GM12878 (cell line): Measurements from ENCODE around the gene PINLYP. TPM values are rescaled to one million over a fixed set of nuclear protein-coding genes. Genes with fewer than 3 reads are reported as not detected.

Experiments used
- ATF7 ChIP-seq: fragments of 450-650 bp; IDR thresholded peaks from 2 replicates; pipeline ENCODE4 v1.6.1; 2016; ENCODE audit warnings: low read depth, mild to moderate bottlenecking
- BACH1 ChIP-seq: fragments of 450-650 bp; IDR thresholded peaks from 2 replicates; pipeline ENCODE4 v1.6.1; 2017; ENCODE audit warnings: mild to moderate bottlenecking, borderline replicate concordance
- FOS ChIP-seq: IDR thresholded peaks from 3 replicates; pipeline ENCODE4 v1.6.1; 2011; ENCODE audit warnings: borderline replicate concordance; ENCODE audit not compliant: insufficient read length; ENCODE audit errors: extremely low read depth
- GABPA ChIP-seq: IDR thresholded peaks from 2 replicates; pipeline ENCODE4 v1.6.1; 2014; ENCODE audit warnings: antibody characterized with exemption, low read depth, mild to moderate bottlenecking, inconsistent platforms
- NBN ChIP-seq: fragments of 450-650 bp; IDR thresholded peaks from 2 replicates; pipeline ENCODE4 v1.6.1; 2016
- NFIC ChIP-seq: IDR thresholded peaks from 2 replicates; pipeline ENCODE4 v1.6.1; 2012; ENCODE audit warnings: low read depth, mild to moderate bottlenecking, inconsistent platforms, low read length, moderate library complexity
- NKRF ChIP-seq: fragments of 450-650 bp; conservative IDR thresholded peaks from 2 replicates; pipeline ENCODE4 v1.6.1; 2017; ENCODE audit warnings: mild to moderate bottlenecking, moderate library complexity
- PRDM15 ChIP-seq: fragments of 450-650 bp; formaldehyde crosslinking; IDR thresholded peaks from 2 replicates; pipeline ENCODE4 v1.4.0; 2020; ENCODE audit warnings: mild to moderate bottlenecking, moderate library complexity
- RAD21 ChIP-seq: IDR thresholded peaks from 2 replicates; pipeline ENCODE4 v1.6.1; 2011; ENCODE audit warnings: mild to moderate bottlenecking, low read depth, low read length, moderate library complexity; ENCODE audit not compliant: insufficient read depth
- RBBP5 ChIP-seq: fragments of 200-600 bp; sonication (generic); conservative IDR thresholded peaks from 2 replicates; pipeline ENCODE4 v1.6.1; 2016
- RELA ChIP-seq: fragments of 450-650 bp; IDR thresholded peaks from 2 replicates; pipeline ENCODE4 v1.8.0; 2014; ENCODE audit warnings: borderline replicate concordance; ENCODE audit not compliant: partially characterized antibody
- SIN3A ChIP-seq: IDR thresholded peaks from 2 replicates; pipeline ENCODE4 v1.6.1; 2012; ENCODE audit warnings: low read depth, low read length, improper control_type of control experiment
- SMC3 ChIP-seq: IDR thresholded peaks from 2 replicates; pipeline ENCODE4 v1.6.1; 2011; ENCODE audit warnings: low read length, improper control_type of control experiment, borderline replicate concordance
- SUZ12 ChIP-seq: fragments of 200-600 bp; sonication (generic); IDR thresholded peaks from one replicate; pipeline ENCODE4 v1.6.1; 2018; ENCODE audit warnings: antibody characterized with exemption, mild to moderate bottlenecking; ENCODE audit not compliant: unreplicated experiment
- ZBTB4 ChIP-seq: fragments of 450-650 bp; formaldehyde crosslinking; IDR thresholded peaks from 2 replicates; pipeline ENCODE4 v1.4.0; 2022; ENCODE audit warnings: mild to moderate bottlenecking, moderate library complexity
- ZBTB40 ChIP-seq: fragments of 450-650 bp; IDR thresholded peaks from 2 replicates; pipeline ENCODE4 v1.6.1; 2016; ENCODE audit warnings: mild to moderate bottlenecking, moderate library complexity, borderline replicate concordance
- polyA plus RNA-seq, 11 experiments: library from polyadenylated mRNA; depleted of rRNA in 4 of 11; unstranded in 6 of 11; stranded (reverse) in 5 of 11; fragments of >200 nt; fragmentation: Nextera tagmentation in 4 of 11; fragmentation: Illumina TruSeq in 1 of 11; extraction: Ambion mirVana in 4 of 11; extraction: Trizol in 1 of 11; gene quantifications; 1 replicate in 1 of 11; 2 replicates in 10 of 11; pipeline versions ENCODE4 v1.2.1 to v1.2.3, GENCODE V29; 2011 to 2016; ENCODE audit warnings: inconsistent platforms in 2 of 11, missing spikeins in 2 of 11, low read depth in 1 of 11
- total RNA-seq, 4 experiments: library from RNA; depleted of rRNA in 3 of 4; stranded (reverse); fragments of >200 nt in 3 of 4; fragmentation: Illumina TruSeq in 1 of 4; extraction: Trizol in 1 of 4; gene quantifications; 2 replicates each; pipeline versions ENCODE4 v1.2.1 to v1.2.3, GENCODE V29; 2013 to 2021

PINLYP gene
- total and polyA plus RNA-seq, 10 of the 15 experiments (the other 5 are each of a cell fraction or from before 2014, with no cell fraction given), result 1.0 to 26.9 (median 11.4) TPM

GRCh38 chr19:43526884-43527859 lies 48.4 kb upstream of the PINLYP start, which contains the start of gene ETHE1 (continued):
- no peak for TF ChIP-seq ZBTB4 (CRISPR knock-in tag)
- no peak for TF ChIP-seq GABPA
- no peak for TF ChIP-seq PRDM15 (CRISPR knock-in tag)
- no peak for TF ChIP-seq RELA
- TF ChIP-seq SUZ12, result no peak
- no peak for TF ChIP-seq SMC3
- peak; percentile 81 for TF ChIP-seq NKRF
- TF ChIP-seq ZBTB40, result no peak
- TF ChIP-seq BACH1, result no peak
- no peak for TF ChIP-seq RAD21
- TF ChIP-seq NBN, result no peak
- no peak for TF ChIP-seq ATF7
- TF ChIP-seq SIN3A, result no peak
- no peak for TF ChIP-seq FOS
- no peak for TF ChIP-seq NFIC
- TF ChIP-seq RBBP5, result no peak
